Keratinocyte (primary cell): Measurements from ENCODE around the gene UBE2C. TPM values are rescaled to one million over a fixed set of nuclear protein-coding genes. Genes with fewer than 3 reads are reported as not detected.

Experiments
- DNase-seq: peaks from one replicate; pipeline ENCODE4 v3.0.0-alpha.2; 2011; ENCODE audit warnings: low read depth, missing footprints, low spot score
- FAIRE-seq: peaks from 2 replicates; lab custom pipeline; 2011; peaks lifted over from hg19 to GRCh38; lab: Jason Lieb, UNC
- H2AFZ ChIP-seq: 2 replicates; pipeline ENCODE4 v1.6.0; 2012; ENCODE audit warnings: low read length, control low read depth, inconsistent platforms; ENCODE audit not compliant: control insufficient read depth
- H3K27ac ChIP-seq: 2 replicates; pipeline ENCODE4 v1.5.1; 2011; ENCODE audit warnings: low read length; ENCODE audit not compliant: control insufficient read depth, insufficient read depth
- H3K27me3 ChIP-seq: 3 replicates; pipeline ENCODE4 v1.6.0; 2011; ENCODE audit warnings: low read length; ENCODE audit not compliant: control insufficient read depth, insufficient read depth; ENCODE audit errors: extremely low read depth
- H3K36me3 ChIP-seq, 2 experiments: 2 replicates in 1 of 2; 3 replicates in 1 of 2; pipeline ENCODE4 v1.5.1; 2011; ENCODE audit warnings: low read length in 2 of 2, mild to moderate bottlenecking in 1 of 2; ENCODE audit not compliant: control insufficient read depth in 2 of 2, insufficient read depth in 2 of 2; ENCODE audit errors: extremely low read depth in 1 of 2
- H3K4me1 ChIP-seq: 3 replicates; pipeline ENCODE4 v1.5.1; 2011; ENCODE audit warnings: low read length; ENCODE audit not compliant: control insufficient read depth, insufficient read depth; ENCODE audit errors: extremely low read depth
- H3K4me2 ChIP-seq: 3 replicates; pipeline ENCODE4 v1.6.0; 2011; ENCODE audit warnings: low read depth, low read length; ENCODE audit not compliant: control insufficient read depth, insufficient read depth; ENCODE audit errors: extremely low read depth
- H3K4me3 ChIP-seq, 3 experiments: fragments of 200-600 bp in 1 of 3; sonication (generic) in 1 of 3; 2 replicates in 2 of 3; 3 replicates in 1 of 3; pipeline ENCODE4 v1.5.1; 2011 to 2016; ENCODE audit warnings: low read length in 3 of 3, mild to moderate bottlenecking in 3 of 3, control low read depth in 2 of 3, inconsistent platforms in 1 of 3, low read depth in 1 of 3, mixed read lengths in 1 of 3, mixed run types in 1 of 3, moderate library complexity in 1 of 3; ENCODE audit not compliant: control insufficient read depth in 2 of 3, insufficient read depth in 2 of 3; ENCODE audit errors: extremely low read depth in 1 of 3
- H3K79me2 ChIP-seq: 2 replicates; pipeline ENCODE4 v1.6.0; 2012; ENCODE audit warnings: low read length; ENCODE audit not compliant: control insufficient read depth, insufficient read depth
- H3K9ac ChIP-seq: 3 replicates; pipeline ENCODE4 v1.6.0; 2011; ENCODE audit warnings: low read length; ENCODE audit not compliant: control insufficient read depth, insufficient read depth; ENCODE audit errors: extremely low read depth
- H3K9me1 ChIP-seq: 3 replicates; pipeline ENCODE4 v1.6.0; 2011; ENCODE audit warnings: low read length; ENCODE audit not compliant: control insufficient read depth, insufficient read depth; ENCODE audit errors: extremely low read depth
- H3K9me3 ChIP-seq: 2 replicates; pipeline ENCODE4 v1.5.1; 2012; ENCODE audit warnings: low read depth, low read length; ENCODE audit not compliant: control insufficient read depth
- H4K20me1 ChIP-seq: 3 replicates; pipeline ENCODE4 v1.6.0; 2011; ENCODE audit warnings: low read length; ENCODE audit not compliant: control insufficient read depth, insufficient read depth; ENCODE audit errors: extremely low read depth
- EZH2 ChIP-seq: IDR thresholded peaks from one replicate; pipeline ENCODE4 v1.6.1; 2012; ENCODE audit warnings: inconsistent platforms, mild to moderate bottlenecking, low read length, moderate library complexity
- dilution Hi-C: fragments of 300-500 bp; cut with MboI; formaldehyde crosslinking; loops from one replicate; pipeline ENCODE4 v1.7.0; 2020; ENCODE audit warnings: low sequenced_read_pairs; ENCODE audit not compliant: extremely low pct_ligation_motif_present
- polyA plus RNA-seq, 5 experiments: library from polyadenylated mRNA; depleted of rRNA in 3 of 5; stranded (reverse) in 3 of 5; stranded (forward) in 1 of 5; unstranded in 1 of 5; fragments of >200 nt; gene quantifications; 1 replicate in 1 of 5; 2 replicates in 3 of 5; 3 replicates in 1 of 5; pipeline versions ENCODE4 v1.2.1 to v1.2.3, GENCODE V29; 2011 to 2012; ENCODE audit warnings: missing spikeins in 2 of 5, low read depth in 1 of 5, low replicate concordance in 1 of 5
- TF ChIP-seq, protein P1 (sequence below), 3 experiments: IDR thresholded peaks in 1 of 3; conservative IDR thresholded peaks in 1 of 3; optimal IDR thresholded peaks in 1 of 3; 2 replicates in 2 of 3; 3 replicates in 1 of 3; pipeline versions ENCODE3 to v1.5.1; 2011; ENCODE audit warnings: low read length in 3 of 3, mild to moderate bottlenecking in 3 of 3, moderate library complexity in 2 of 3, control low read depth in 1 of 3, inconsistent platforms in 1 of 3; ENCODE audit not compliant: insufficient read depth in 2 of 3; ENCODE audit errors: extremely low read depth in 1 of 3

UBE2C gene
- polyA plus RNA-seq, 1 donor (not counting 4 experiments of a cell fraction or from before 2014, with no cell fraction given) = 46.6 TPM

DNA sequence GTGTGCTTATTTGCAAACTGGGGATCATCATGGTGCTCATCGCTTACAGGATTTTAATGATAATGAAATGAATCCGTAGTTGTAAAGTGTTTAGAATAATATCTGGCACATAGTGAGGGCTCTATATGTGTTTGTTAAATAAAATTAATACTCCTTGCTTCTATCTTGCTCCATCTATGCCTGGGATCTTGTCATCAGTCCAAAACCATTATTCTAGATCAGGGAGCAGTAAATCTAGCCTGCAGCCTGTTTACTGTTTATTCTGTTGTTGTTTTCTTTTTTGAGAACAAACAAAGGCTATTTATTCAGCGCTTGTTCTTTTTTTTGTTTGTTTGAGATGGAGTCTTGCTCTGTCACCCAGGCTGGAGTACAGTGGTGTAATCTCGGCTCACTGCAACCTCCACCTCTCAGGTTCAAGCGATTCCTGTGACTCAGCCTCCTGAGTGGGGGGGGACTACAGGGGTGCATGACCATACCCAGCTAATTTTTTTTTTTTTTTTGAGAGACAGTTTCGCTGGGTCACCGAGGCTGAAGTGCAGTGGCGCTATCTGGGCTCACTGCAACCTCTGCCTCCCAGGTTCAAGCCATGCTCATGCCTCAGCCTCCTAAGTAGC lies 36.6 kb downstream of the UBE2C start:
- Histone ChIP-seq H3K4me3 (no peak overlapping the region), H3K4me1 (no peaks in the 10 kb centered on the region), H3K9me1 (no peaks in the 10 kb centered on the region), H3K4me2 (no peak overlapping the region), H3K36me3 (peaks cover 7 to 12% of the 10 kb centered on the region in 2 experiments), H3K79me2 (no peaks in the 10 kb centered on the region), H3K9ac (no peak overlapping the region), H3K27me3 (no peaks in the 10 kb centered on the region), H3K27ac (no peak overlapping the region), H4K20me1 (no peaks in the 10 kb centered on the region), H3K9me3 (no peaks in the 10 kb centered on the region), H2AFZ (no peak overlapping the region)
- dilution Hi-C loops = no loop called here
- TF ChIP-seq, protein P1, sequence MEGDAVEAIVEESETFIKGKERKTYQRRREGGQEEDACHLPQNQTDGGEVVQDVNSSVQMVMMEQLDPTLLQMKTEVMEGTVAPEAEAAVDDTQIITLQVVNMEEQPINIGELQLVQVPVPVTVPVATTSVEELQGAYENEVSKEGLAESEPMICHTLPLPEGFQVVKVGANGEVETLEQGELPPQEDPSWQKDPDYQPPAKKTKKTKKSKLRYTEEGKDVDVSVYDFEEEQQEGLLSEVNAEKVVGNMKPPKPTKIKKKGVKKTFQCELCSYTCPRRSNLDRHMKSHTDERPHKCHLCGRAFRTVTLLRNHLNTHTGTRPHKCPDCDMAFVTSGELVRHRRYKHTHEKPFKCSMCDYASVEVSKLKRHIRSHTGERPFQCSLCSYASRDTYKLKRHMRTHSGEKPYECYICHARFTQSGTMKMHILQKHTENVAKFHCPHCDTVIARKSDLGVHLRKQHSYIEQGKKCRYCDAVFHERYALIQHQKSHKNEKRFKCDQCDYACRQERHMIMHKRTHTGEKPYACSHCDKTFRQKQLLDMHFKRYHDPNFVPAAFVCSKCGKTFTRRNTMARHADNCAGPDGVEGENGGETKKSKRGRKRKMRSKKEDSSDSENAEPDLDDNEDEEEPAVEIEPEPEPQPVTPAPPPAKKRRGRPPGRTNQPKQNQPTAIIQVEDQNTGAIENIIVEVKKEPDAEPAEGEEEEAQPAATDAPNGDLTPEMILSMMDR (optimal IDR thresholded peaks at IDR 0.05 in 1 of 3, IDR thresholded peaks at IDR 0.05 in 1 of 3, conservative IDR thresholded peaks at IDR 0.05 in 1 of 3; ENCODE audit: extremely low read depth in 1 of 3, insufficient read depth in 2 of 3, low read length in 3 of 3) = no peak
- TF ChIP-seq EZH2 = no peak
- FAIRE-seq (no peak), DNase-seq (no peak)

DNA sequence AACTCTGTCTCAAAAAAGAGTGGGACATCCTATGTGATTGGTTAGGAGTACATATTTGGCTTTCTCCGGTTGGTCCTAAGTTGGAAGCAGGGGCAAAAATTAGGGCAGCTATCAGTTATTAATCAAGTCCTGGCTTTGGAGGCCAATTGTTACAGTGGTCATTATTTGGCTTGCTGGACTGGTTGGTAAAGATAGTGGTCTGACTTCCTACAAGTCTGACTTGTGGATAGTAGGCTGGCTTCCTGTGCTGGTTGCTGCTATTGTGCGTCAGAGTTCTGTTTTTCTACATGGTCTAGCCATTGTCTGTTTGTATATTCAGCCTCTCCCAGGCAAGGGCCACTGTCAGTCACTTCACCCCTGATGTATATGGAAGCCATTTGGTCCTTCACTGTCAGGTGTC lies 37.8 kb downstream of the UBE2C start:
- TF ChIP-seq EZH2 = no peak
- TF ChIP-seq, protein P1 (optimal IDR thresholded peaks at IDR 0.05 in 1 of 3, IDR thresholded peaks at IDR 0.05 in 1 of 3, conservative IDR thresholded peaks at IDR 0.05 in 1 of 3; ENCODE audit: extremely low read depth in 1 of 3, insufficient read depth in 2 of 3, low read length in 3 of 3) = no peak
- Histone ChIP-seq H3K4me1 (no peaks in the 10 kb centered on the region), H3K27ac (no peak overlapping the region), H3K4me2 (no peak overlapping the region), H3K79me2 (peaks cover 3% of the 10 kb centered on the region), H3K27me3 (no peaks in the 10 kb centered on the region), H3K9me1 (no peaks in the 10 kb centered on the region), H2AFZ (no peak overlapping the region), H3K36me3 (peaks cover 6 to 7% of the 10 kb centered on the region in 2 experiments), H4K20me1 (no peaks in the 10 kb centered on the region), H3K4me3 (no peak overlapping the region), H3K9me3 (no peaks in the 10 kb centered on the region), H3K9ac (no peak overlapping the region)
- FAIRE-seq = no peak
- dilution Hi-C loops = no loop called here
- no peak for DNase-seq
